Measurements from ENCODE around the gene LRR1. TPM values are rescaled to one million over a fixed set of nuclear protein-coding genes. Genes with fewer than 3 reads are reported as not detected.

Gene LRR1
- total and polyA plus RNA-seq, 9 of the 15 experiments (the other 6 are each of a cell fraction or from before 2014, with no cell fraction given), result 26.5 to 58.1 (median 31.8) TPM

- intact Hi-C loops (cut with micrococcal nuclease), result no loop called here
- H3K4me3 ChIP-seq, result no peak overlapping the region
- peak in 1 of 4 experiments; percentile 32 for DNase-seq (ENCODE audit: extremely low read depth in 1 of 4, low spot score in 3 of 4)
- peak overlapping the region; percentile 41; the same call in 2 of the 3 replicates for H3K27ac ChIP-seq (ENCODE audit: extremely low read depth, low read depth, low read length)
- no TSS peak for BruUV-seq (replicated peaks)
- no peaks in the 10 kb centered on the region for H3K27me3 ChIP-seq (ENCODE audit: control insufficient read depth in 2 of 2, insufficient read depth in 2 of 2, low read length in 2 of 2)
- 0 out of 2 replicates have a peak overlapping the region, but pooled peaks have one; percentile 23 for H3K4me2 ChIP-seq (ENCODE audit: insufficient read depth, low read length)
- in situ Hi-C loops (cut with MboI), result no loop called here
- H3K4me1 ChIP-seq (replicated peaks in 1 of 2; ENCODE audit: control insufficient read depth in 2 of 2, insufficient read depth in 2 of 2, low read length in 2 of 2), result peaks cover 6% of the 10 kb centered on the region in 2 experiments; a peak in 4 of 5 replicates
- H3K79me2 ChIP-seq (ENCODE audit: control insufficient read depth, insufficient read depth, low read length), result peaks cover 67% of the 10 kb centered on the region
- FAIRE-seq, result no peak
- no peak overlapping the region for H2AFZ ChIP-seq (ENCODE audit: low read depth, low read length)
- 31% methylated on average over 7 of the region's 9 CpGs for WGBS (ENCODE audit: insufficient coverage, low coverage, missing lambda C conversion rate)
- TF ChIP-seq SUPT5H (IDR thresholded peaks at IDR 0.05) (peak; percentile 14; the same call in 1 of the 2 replicates), ZBTB5 (IDR thresholded peaks at IDR 0.05) (no peak)
- ChIA-PET CTCF (ENCODE audit: low intra/inter-chr PET ratio) (no interaction called here), POLR2A (no interaction called here)
- ATAC-seq, result peak; percentile 6
- H3K9me1 ChIP-seq (ENCODE audit: control insufficient read depth, insufficient read depth, low read length), result peaks cover 3% of the 10 kb centered on the region
- peaks cover 30% of the 10 kb centered on the region for H4K20me1 ChIP-seq (replicated peaks; ENCODE audit: control insufficient read depth, insufficient read depth, low read length)
- no peaks in the 10 kb centered on the region for H3K9me3 ChIP-seq (replicated peaks; ENCODE audit: control insufficient read depth, insufficient read depth, low read depth, low read length)
- peak overlapping the region in 1 of 2 experiments; percentile 99; a peak in 1 of 4 replicates for H3K9ac ChIP-seq (ENCODE audit: insufficient read depth in 1 of 2, low read depth in 2 of 2, low read length in 2 of 2)
- H3K36me3 ChIP-seq (ENCODE audit: control insufficient read depth, insufficient read depth, low read length), result peaks cover 63% of the 10 kb centered on the region
Observed at GRCh38 chr14:49581209-49582112, 17.3 kb upstream of the LRR1 start.

All from K562 (cell line).